Measurements from ENCODE around the gene RPUSD1. TPM values are rescaled to one million over a fixed set of nuclear protein-coding genes. Genes with fewer than 3 reads are reported as not detected.

Gene RPUSD1
- total RNA-seq, 1 experiment from 2014 or later, result 45.1 TPM

DNA sequence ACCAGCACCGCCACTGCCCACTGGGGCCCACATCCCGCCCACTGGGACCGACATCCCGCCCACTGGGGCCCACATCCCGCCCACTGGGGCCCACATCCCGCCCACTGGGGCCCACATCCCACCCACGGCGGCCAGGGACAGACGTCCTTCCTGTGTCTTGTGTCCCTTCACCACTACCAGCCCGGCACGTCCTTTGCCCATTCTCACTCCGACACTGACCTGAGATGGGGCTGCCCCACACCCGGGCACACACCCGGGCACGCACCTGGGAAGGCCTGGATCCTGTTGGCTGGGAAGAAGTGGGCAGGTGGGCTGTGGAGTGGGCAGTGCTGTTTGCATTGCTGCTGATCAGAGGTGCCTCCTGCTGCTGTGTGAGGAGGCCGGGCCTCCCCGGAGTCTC, 40.7 kb upstream of the RPUSD1 start:
- CTCF ChIA-PET, result no interaction called here

DNA sequence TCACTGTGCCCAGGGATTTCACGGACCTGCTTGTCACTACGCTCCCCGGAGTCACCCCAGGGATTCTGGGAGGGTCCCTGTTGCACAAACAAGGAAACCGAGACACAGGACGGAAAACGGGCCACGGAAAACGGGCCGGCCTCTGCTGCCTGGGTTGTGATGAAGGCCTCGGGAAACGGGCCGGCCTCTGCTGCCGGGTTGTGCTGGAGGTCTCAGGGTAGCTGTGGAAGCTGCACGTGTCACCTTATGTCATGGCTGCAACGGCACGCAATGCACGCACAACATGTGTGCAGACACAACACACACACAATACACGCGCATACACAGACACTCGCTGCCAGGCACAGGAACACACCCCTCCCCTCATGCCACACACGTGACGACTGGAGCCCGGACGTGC, 39.3 kb upstream of the RPUSD1 start:
- no peaks in the 10 kb centered on the region for H3K4me1 Mint-ChIP-seq

More for the DNA sequence above, 40.7 kb upstream of the RPUSD1 start:
- Mint-ChIP-seq H3K4me1 (no peaks in the 10 kb centered on the region), H3K4me3 (no peak overlapping the region), H3K36me3 (no peaks in the 10 kb centered on the region), H3K27ac (no peak overlapping the region), H3K27me3 (ENCODE audit: low read depth) (no peaks in the 10 kb centered on the region), H3K9me3 (no peaks in the 10 kb centered on the region)
- ATAC-seq (no peak), DNase-seq (ENCODE audit: low spot score) (no peak)
- TF ChIP-seq, protein P1, sequence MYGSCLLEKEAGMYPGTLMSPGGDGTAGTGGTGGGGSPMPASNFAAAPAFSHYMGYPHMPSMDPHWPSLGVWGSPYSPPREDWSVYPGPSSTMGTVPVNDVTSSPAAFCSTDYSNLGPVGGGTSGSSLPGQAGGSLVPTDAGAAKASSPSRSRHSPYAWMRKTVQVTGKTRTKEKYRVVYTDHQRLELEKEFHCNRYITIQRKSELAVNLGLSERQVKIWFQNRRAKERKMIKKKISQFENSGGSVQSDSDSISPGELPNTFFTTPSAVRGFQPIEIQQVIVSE (CRISPR knock-in tag; IDR thresholded peaks at IDR 0.05; ENCODE audit: borderline replicate concordance), result no peak
- TF ChIP-seq TP53 (CRISPR knock-in tag; IDR thresholded peaks at IDR 0.05) (no peak), FOXK1 (CRISPR knock-in tag; IDR thresholded peaks at IDR 0.05) (no peak), ETV6 (CRISPR knock-in tag; IDR thresholded peaks at IDR 0.05) (no peak), ELF4 (CRISPR knock-in tag; IDR thresholded peaks at IDR 0.05; ENCODE audit: low read depth) (no peak), SMAD3 (CRISPR knock-in tag; IDR thresholded peaks at IDR 0.05; ENCODE audit: borderline replicate concordance) (no peak), FOXP1 (CRISPR knock-in tag; IDR thresholded peaks at IDR 0.05; ENCODE audit: borderline replicate concordance) (no peak), JUN (CRISPR knock-in tag; IDR thresholded peaks at IDR 0.05) (no peak), JAZF1 (CRISPR knock-in tag; IDR thresholded peaks at IDR 0.05) (no peak), NR1H2 (CRISPR knock-in tag; IDR thresholded peaks at IDR 0.05) (no peak), TEAD1 (CRISPR knock-in tag; IDR thresholded peaks at IDR 0.05) (no peak)
- TF ChIP-seq, protein P2, sequence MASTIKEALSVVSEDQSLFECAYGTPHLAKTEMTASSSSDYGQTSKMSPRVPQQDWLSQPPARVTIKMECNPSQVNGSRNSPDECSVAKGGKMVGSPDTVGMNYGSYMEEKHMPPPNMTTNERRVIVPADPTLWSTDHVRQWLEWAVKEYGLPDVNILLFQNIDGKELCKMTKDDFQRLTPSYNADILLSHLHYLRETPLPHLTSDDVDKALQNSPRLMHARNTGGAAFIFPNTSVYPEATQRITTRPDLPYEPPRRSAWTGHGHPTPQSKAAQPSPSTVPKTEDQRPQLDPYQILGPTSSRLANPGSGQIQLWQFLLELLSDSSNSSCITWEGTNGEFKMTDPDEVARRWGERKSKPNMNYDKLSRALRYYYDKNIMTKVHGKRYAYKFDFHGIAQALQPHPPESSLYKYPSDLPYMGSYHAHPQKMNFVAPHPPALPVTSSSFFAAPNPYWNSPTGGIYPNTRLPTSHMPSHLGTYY (CRISPR knock-in tag; IDR thresholded peaks at IDR 0.05), result no peak
- TF ChIP-seq, protein P3, sequence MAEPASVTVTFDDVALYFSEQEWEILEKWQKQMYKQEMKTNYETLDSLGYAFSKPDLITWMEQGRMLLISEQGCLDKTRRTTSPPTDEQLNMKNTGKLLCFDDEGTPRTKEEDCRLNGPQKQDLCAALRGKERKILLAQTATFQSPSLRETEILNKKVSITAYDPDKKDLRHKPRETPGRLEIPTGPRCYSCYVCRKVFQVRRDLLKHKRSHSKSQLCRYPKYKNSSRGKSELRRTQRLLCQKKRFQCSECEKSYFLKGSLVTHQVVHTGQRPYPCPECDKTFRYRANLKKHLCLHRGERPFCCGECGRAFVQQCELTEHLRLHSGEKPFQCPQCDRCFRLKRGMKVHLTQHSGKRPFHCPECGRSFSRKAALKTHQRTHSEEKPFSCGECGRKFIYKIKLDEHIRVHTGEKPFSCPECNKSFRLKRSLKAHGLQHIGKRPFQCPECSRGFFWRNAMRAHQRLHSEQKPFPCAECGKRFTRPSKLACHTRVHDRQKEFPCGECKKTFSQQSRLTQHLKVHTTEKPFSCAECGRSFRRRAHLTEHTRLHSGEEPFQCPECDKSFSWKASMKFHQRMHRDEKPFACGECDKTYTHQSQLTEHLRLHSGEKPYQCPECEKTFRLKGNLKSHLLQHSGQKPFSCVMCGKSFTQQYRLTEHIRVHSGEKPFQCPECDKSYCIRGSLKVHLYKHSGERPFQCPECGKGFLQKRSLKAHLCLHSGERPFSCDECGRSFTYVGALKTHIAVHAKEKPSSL (CRISPR knock-in tag; conservative IDR thresholded peaks at IDR 0.05), result no peak
- TF ChIP-seq, protein P4, sequence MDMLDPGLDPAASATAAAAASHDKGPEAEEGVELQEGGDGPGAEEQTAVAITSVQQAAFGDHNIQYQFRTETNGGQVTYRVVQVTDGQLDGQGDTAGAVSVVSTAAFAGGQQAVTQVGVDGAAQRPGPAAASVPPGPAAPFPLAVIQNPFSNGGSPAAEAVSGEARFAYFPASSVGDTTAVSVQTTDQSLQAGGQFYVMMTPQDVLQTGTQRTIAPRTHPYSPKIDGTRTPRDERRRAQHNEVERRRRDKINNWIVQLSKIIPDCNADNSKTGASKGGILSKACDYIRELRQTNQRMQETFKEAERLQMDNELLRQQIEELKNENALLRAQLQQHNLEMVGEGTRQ (CRISPR knock-in tag; IDR thresholded peaks at IDR 0.05), result no peak
- TF ChIP-seq, protein P5, sequence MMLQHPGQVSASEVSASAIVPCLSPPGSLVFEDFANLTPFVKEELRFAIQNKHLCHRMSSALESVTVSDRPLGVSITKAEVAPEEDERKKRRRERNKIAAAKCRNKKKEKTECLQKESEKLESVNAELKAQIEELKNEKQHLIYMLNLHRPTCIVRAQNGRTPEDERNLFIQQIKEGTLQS (CRISPR knock-in tag; conservative IDR thresholded peaks at IDR 0.05), result no peak
- POLR2A ChIA-PET, result no interaction called here

More for the DNA sequence above, 39.3 kb upstream of the RPUSD1 start:
- Mint-ChIP-seq H3K4me3 (no peak overlapping the region), H3K27ac (no peak overlapping the region; the same call in 1 of the 2 replicates), H3K9me3 (no peaks in the 10 kb centered on the region), H3K36me3 (no peaks in the 10 kb centered on the region), H3K27me3 (ENCODE audit: low read depth) (no peaks in the 10 kb centered on the region)
- CTCF ChIA-PET, result no interaction called here
- ATAC-seq, result no peak
- no peak for DNase-seq (ENCODE audit: low spot score)
- POLR2A ChIA-PET, result no interaction called here
- TF ChIP-seq SP1 (CRISPR knock-in tag; conservative IDR thresholded peaks at IDR 0.05), result no peak
- no peak for TF ChIP-seq ESRRA (CRISPR knock-in tag; IDR thresholded peaks at IDR 0.05; ENCODE audit: borderline replicate concordance)
- TF ChIP-seq HMGA2 (CRISPR knock-in tag; IDR thresholded peaks at IDR 0.05), result no peak
- TF ChIP-seq ZBTB21 (CRISPR knock-in tag; IDR thresholded peaks at IDR 0.05; ENCODE audit: borderline replicate concordance), result no peak
- TF ChIP-seq, protein P6, sequence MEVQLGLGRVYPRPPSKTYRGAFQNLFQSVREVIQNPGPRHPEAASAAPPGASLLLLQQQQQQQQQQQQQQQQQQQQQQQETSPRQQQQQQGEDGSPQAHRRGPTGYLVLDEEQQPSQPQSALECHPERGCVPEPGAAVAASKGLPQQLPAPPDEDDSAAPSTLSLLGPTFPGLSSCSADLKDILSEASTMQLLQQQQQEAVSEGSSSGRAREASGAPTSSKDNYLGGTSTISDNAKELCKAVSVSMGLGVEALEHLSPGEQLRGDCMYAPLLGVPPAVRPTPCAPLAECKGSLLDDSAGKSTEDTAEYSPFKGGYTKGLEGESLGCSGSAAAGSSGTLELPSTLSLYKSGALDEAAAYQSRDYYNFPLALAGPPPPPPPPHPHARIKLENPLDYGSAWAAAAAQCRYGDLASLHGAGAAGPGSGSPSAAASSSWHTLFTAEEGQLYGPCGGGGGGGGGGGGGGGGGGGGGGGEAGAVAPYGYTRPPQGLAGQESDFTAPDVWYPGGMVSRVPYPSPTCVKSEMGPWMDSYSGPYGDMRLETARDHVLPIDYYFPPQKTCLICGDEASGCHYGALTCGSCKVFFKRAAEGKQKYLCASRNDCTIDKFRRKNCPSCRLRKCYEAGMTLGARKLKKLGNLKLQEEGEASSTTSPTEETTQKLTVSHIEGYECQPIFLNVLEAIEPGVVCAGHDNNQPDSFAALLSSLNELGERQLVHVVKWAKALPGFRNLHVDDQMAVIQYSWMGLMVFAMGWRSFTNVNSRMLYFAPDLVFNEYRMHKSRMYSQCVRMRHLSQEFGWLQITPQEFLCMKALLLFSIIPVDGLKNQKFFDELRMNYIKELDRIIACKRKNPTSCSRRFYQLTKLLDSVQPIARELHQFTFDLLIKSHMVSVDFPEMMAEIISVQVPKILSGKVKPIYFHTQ (CRISPR knock-in tag; IDR thresholded peaks at IDR 0.05), result no peak
- TF ChIP-seq, protein P7, sequence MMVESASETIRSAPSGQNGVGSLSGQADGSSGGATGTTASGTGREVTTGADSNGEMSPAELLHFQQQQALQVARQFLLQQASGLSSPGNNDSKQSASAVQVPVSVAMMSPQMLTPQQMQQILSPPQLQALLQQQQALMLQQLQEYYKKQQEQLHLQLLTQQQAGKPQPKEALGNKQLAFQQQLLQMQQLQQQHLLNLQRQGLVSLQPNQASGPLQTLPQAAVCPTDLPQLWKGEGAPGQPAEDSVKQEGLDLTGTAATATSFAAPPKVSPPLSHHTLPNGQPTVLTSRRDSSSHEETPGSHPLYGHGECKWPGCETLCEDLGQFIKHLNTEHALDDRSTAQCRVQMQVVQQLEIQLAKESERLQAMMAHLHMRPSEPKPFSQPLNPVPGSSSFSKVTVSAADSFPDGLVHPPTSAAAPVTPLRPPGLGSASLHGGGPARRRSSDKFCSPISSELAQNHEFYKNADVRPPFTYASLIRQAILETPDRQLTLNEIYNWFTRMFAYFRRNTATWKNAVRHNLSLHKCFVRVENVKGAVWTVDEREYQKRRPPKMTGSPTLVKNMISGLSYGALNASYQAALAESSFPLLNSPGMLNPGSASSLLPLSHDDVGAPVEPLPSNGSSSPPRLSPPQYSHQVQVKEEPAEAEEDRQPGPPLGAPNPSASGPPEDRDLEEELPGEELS (CRISPR knock-in tag; IDR thresholded peaks at IDR 0.05), result no peak
- TF ChIP-seq TCF7 (CRISPR knock-in tag; IDR thresholded peaks at IDR 0.05; ENCODE audit: low read depth), result no peak
- TF ChIP-seq, protein P8, sequence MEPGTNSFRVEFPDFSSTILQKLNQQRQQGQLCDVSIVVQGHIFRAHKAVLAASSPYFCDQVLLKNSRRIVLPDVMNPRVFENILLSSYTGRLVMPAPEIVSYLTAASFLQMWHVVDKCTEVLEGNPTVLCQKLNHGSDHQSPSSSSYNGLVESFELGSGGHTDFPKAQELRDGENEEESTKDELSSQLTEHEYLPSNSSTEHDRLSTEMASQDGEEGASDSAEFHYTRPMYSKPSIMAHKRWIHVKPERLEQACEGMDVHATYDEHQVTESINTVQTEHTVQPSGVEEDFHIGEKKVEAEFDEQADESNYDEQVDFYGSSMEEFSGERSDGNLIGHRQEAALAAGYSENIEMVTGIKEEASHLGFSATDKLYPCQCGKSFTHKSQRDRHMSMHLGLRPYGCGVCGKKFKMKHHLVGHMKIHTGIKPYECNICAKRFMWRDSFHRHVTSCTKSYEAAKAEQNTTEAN (CRISPR knock-in tag; IDR thresholded peaks at IDR 0.05), result no peak
